OCI-LY7 (cell line): ENCODE measurements around the gene TMEM54.

ENCODE experiments used
- CTCF ChIP-seq: fragments of 200-600 bp; sonication (generic); conservative IDR thresholded peaks from 2 replicates; pipeline ENCODE4 v1.5.1; 2014; ENCODE audit warnings: mild to moderate bottlenecking, antibody characterized with exemption, low read length, moderate library complexity, mixed read lengths
- EZH2phosphoT487 ChIP-seq: fragments of 200-600 bp; sonication (generic); IDR thresholded peaks from 2 replicates; pipeline ENCODE4 v1.6.1; 2018; ENCODE audit warnings: low read depth, borderline replicate concordance, mild to moderate bottlenecking, mixed run types, antibody characterized with exemption, low read length, moderate library complexity, mixed read lengths

GRCh38 chr1:32949519-32949918 is 48.3 kb upstream of the TMEM54 start:
- TF ChIP-seq CTCF (no peak), EZH2phosphoT487 (no peak)
